Hindlimb muscle (tissue), 1 donor: Measurements from ENCODE around the gene ETV7. TPM values are rescaled to one million over a fixed set of nuclear protein-coding genes. Genes with fewer than 3 reads are reported as not detected.
"Not testable (repeated sequence)": the region's sequence is repeated elsewhere in the genome, so short reads cannot be mapped to it uniquely, and the experiment has no call there.

Experiments used
- DNase-seq: peaks from one replicate; pipeline ENCODE4 v3.0.0-alpha.2; 2013
- polyA plus RNA-seq: library from polyadenylated mRNA; unstranded; fragments of 120-200 nt; gene quantifications from one replicate; pipeline ENCODE4 v1.2.1, GENCODE V29; 2013; ENCODE audit not compliant: insufficient read length

The ETV7 gene
- polyA plus RNA-seq, 1 donor = not detected

GRCh38 chr6:36383606-36384005 is 3.9 kb downstream of the ETV7 start:
- DNase-seq = no peak

GRCh38 chr6:36382976-36383375 is 4.5 kb downstream of the ETV7 start:
- DNase-seq = no peak

GRCh38 chr6:36381502-36382389 is 5.7 kb downstream of the ETV7 start:
- no peak for DNase-seq

GRCh38 chr6:36380166-36380565 is 7.3 kb downstream of the ETV7 start:
- DNase-seq = no peak

GRCh38 chr6:36378936-36379335 is 8.5 kb downstream of the ETV7 start:
- DNase-seq = no peak

GRCh38 chr6:36378243-36378920 is 9.1 kb downstream of the ETV7 start:
- no peak for DNase-seq

GRCh38 chr6:36377594-36377993 is 9.9 kb downstream of the ETV7 start:
- no peak for DNase-seq

GRCh38 chr6:36376742-36377141 is 10.7 kb downstream of the ETV7 start:
- DNase-seq = no peak

- DNase-seq = no peak
Observed at GRCh38 chr6:36376183-36376582, 11.3 kb downstream of the ETV7 start.

- DNase-seq = no peak
Observed at GRCh38 chr6:36375644-36376155, 11.8 kb downstream of the ETV7 start.

GRCh38 chr6:36374972-36375371 is 12.5 kb downstream of the ETV7 start:
- no peak for DNase-seq

GRCh38 chr6:36374194-36374593 is 13.3 kb downstream of the ETV7 start:
- no peak for DNase-seq

- no peak for DNase-seq
Observed at GRCh38 chr6:36373368-36374019, 14.0 kb downstream of the ETV7 start.

GRCh38 chr6:36372088-36372487 is 15.4 kb downstream of the ETV7 start:
- DNase-seq = no peak

GRCh38 chr6:36371211-36371610 is 16.3 kb downstream of the ETV7 start:
- no peak for DNase-seq

- DNase-seq = no peak
Observed at GRCh38 chr6:36370638-36371037, 16.8 kb downstream of the ETV7 start.

GRCh38 chr6:36368921-36369865 is 18.3 kb downstream of the ETV7 start:
- DNase-seq = no peak

GRCh38 chr6:36368421-36368820 is 19.0 kb downstream of the ETV7 start:
- DNase-seq = no peak

- DNase-seq = no peak
Observed at GRCh38 chr6:36367743-36368142, 19.7 kb downstream of the ETV7 start.

- DNase-seq = no peak
Observed at GRCh38 chr6:36364669-36365479, 22.6 kb downstream of the ETV7 start.

GRCh38 chr6:36364061-36364635 is 23.3 kb downstream of the ETV7 start:
- not testable (repeated sequence) for DNase-seq
